GM21423 (cell line): ENCODE measurements around the gene LRRFIP1.

Experiments
- ATAC-seq: cut with Tn5 transposase; IDR thresholded peaks from one replicate; pipeline ENCODE4 v1.9.1; 2021; ENCODE audit warnings: mild to moderate bottlenecking, moderate library complexity; ENCODE audit not compliant: unreplicated experiment

The LRRFIP1 gene

DNA sequence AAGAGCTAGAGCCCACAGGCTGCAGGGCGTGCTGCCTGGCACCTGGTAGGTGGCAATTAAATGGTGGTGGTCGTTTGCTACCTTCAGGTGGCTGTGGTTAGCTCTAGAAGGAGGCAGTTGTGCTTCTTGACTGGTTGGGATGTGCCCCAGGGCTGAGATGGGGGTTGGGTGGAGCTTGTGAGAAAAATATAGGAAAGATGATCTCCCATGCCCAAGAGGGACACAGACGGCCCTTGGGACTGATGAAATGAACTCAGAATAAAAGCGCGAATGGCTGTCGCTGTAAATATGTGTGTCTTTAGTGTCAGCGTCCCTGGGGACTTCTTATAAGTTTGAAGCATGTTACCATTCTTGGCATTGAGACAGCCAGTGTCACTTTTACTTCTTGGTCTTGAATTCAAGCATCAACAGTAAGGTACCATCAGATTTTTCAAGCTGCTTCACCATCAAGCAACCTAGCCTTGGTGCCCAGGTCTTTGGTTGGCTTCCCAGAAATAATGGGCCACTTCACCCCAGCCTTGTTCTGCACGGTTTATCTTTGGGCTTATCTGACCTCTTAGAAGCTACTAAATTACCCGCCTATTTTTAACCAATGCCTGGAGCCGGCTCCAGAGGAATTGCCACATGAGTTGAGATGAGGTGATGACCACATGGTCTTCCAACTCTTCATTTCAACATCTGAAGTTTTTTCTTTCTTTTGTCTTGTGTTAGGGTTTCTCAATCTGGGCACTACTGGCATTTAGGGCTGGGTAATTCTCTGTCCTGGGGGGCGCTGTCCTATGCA lies 11.9 kb downstream of the LRRFIP1 start:
- no peak for ATAC-seq

- ATAC-seq, result no peak
Measured at GRCh38 chr2:237639836-237640220, 12.4 kb downstream of the LRRFIP1 start.

- ATAC-seq, result no peak
Measured at GRCh38 chr2:237640493-237640998, 13.2 kb downstream of the LRRFIP1 start.

DNA sequence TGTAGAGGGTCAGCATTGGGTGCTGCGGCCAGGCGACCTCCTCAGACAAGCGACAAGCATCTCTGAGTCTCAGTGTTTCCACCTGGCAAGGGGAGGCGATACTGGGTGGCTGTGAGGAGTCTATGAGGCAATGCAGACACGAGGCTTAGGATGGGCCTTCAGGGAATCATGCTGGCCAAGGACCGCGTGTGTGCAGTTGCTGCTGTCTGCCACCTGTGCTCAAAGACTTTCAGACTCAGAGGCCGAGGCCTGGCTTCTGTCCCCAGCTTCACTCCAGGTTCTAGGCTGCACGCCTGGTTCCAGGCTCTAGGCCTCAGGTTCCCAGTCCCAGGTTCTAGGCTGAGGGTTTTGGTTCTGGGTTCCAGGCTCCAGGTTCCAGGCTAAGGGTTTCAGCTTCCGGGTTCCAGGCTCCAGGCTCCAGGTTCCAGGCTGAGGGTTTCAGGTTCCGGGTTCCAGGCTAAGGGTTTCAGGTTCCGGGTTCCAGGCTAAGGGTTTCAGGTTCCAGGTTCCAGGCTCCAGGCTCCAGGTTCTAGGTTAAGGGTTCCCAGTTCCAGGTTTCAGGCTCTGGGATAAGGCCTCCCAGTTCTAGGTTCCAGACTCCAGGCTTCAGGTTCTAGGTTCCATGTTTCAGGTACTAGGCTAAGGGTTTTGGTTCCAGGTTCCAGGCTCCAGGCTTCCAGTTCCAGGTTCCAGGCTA lies 14.8 kb downstream of the LRRFIP1 start:
- ATAC-seq, result no peak

DNA sequence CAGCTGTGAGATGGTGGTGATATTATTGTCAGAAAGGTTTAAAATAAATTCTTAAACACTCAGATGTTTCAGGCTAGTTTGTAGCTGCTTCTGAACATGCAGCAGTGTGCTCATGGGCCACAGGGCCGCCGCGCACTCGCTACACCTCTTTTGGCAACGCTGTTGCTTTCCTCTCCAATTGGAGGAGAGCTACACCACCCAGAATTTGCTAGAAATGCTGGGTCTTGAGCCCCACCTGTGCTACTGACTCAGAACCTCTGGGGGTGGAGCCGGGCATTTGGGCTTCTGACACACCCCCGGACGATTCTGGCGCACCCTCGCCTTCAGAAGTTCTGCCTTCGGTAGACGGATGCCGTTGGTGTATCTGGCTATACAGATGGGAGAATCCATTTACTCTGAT lies 15.7 kb downstream of the LRRFIP1 start:
- ATAC-seq, result no peak

GRCh38 chr2:237643582-237644380 lies 16.4 kb downstream of the LRRFIP1 start:
- ATAC-seq, result no peak

DNA sequence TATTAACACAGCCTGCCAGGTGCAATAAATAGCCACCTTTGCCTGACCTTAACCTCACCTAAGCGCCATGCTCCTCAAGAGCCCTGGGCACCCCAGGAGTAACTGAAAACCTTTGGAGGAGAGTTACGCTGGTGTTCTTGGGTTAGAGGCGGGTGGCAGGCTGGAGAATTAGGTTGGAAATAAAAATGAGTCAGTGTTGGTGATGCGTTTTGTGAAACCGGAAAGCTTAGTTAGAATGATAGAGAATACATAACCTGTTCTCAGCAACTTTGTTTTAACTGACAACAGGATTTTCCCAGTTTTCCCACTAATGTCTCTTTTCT lies 17.0 kb downstream of the LRRFIP1 start:
- ATAC-seq, result no peak

GRCh38 chr2:237645261-237645660 lies 17.9 kb downstream of the LRRFIP1 start:
- no peak for ATAC-seq

DNA sequence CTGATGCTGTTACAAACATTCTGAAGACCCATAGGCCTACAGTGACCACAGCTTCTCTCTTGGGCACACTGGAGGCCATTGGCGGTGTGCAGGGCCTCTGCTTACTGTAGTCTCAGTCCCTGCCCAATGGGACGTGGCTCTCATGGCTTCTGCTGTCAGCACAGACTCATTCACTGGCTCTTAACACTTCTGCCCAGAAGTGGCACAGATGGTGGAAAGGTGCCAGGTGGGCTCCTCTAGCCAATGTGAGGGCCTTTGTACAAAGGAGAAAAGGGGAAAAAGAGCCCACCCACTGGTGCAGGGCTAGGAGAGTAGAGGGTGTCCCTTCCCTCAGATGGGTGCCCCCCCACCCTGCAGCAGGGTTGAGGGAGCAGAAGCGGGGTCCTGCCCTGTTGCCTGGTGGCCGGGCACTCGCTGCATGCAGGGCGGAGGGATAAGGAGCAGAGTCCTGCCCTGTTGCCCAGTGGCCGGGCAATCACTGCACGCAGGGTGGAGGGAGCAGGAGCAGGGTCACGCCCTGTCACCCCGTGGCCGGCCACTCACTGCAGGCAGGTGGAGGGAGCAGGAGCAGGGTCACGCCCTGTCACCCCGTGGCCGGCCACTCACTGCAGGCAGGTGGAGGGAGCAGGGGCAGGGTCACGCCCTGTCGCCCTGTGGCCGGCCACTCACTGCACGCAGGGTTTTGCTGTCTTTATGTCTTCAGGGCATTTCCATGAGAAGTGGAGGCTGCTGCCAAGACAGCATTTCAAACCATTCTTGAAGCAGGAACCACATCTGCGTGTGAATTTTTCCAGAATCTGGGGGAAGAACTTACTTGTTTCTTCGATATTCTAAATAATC lies 20.0 kb downstream of the LRRFIP1 start:
- no peak for ATAC-seq

- no peak for ATAC-seq
Measured at GRCh38 chr2:237648016-237648381, 20.6 kb downstream of the LRRFIP1 start.

GRCh38 chr2:237649541-237650454 lies 22.4 kb downstream of the LRRFIP1 start:
- no peak for ATAC-seq

DNA sequence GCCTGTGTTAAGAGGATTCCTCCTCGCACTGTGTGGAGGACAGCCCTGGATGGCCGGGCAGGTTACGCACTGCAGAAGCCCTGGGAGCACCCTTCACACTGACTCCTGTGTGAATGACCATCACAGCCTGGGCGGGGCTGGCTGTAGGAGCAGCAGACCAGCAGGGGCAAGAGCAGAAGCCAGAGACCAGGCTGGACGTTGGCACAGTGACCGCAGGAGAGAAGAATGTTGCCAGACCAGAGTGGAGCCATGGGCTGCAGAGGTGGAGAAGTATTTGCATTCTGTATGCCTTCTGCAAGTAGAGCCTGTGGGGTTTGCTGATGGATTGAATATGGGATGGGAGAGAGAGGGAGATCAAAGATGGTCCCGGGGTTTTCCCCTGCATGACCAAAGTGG lies 23.1 kb downstream of the LRRFIP1 start:
- no peak for ATAC-seq

GRCh38 chr2:237651761-237652160 lies 24.4 kb downstream of the LRRFIP1 start:
- ATAC-seq, result no peak

DNA sequence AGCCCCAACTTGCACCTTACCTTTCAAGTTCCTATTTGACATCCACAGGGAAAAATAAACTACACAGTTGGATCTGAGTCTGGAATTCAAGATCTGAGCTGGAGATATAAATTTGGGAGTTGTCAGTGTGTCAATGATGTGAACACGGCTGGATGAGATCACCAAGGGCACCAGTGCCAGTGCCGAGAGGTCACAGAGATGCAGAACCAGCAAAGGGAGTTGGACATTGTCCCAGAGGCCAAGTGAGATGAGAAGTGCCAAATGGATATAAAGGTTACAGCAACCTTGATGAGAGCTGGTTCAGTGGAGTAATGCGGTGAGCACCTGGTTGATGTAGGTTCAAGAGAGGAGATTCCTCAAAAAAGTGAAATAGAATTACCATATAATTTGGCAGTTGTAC lies 24.8 kb downstream of the LRRFIP1 start:
- no peak for ATAC-seq

GRCh38 chr2:237652854-237653253 lies 25.5 kb downstream of the LRRFIP1 start:
- ATAC-seq, result no peak

- no peak for ATAC-seq
Measured at GRCh38 chr2:237653776-237654558, 26.6 kb downstream of the LRRFIP1 start.

GRCh38 chr2:237657063-237657462 lies 29.7 kb downstream of the LRRFIP1 start:
- no peak for ATAC-seq

DNA sequence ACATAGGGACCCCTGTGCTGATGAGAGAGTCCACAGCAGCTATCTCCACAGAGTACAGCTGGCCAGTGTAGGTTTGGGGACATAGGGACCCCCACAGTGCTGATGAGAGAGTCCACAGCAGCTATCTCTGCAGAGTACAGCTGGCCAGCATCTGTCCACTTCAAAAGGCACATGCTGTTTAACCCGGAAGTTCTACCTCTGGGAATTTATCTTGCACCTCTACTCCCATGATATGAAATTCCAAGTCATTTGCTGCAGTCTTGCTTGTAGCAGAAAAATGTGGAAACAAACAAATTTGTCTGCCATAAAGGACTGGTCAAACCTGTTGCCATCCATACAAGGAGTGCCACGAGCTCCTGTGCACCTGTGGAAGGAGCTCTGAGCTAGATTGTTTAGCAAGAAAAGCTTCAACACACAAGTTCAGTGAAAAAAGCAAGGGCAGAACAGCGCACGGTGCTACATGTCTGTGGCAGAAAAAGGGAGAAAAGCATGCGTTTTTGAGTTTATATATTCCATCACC lies 33.1 kb downstream of the LRRFIP1 start:
- no peak for ATAC-seq

GRCh38 chr2:237661270-237661669 lies 33.9 kb downstream of the LRRFIP1 start:
- no peak for ATAC-seq
